ENCODE data around the gene FAM167B.
A peak's percentile ranks its signal among the peaks of the same experiment; 100 is the strongest.
"Not testable (repeated sequence)": the region's sequence is repeated elsewhere in the genome, so short reads cannot be mapped to it uniquely, and the experiment has no call there.

The FAM167B gene

DNA sequence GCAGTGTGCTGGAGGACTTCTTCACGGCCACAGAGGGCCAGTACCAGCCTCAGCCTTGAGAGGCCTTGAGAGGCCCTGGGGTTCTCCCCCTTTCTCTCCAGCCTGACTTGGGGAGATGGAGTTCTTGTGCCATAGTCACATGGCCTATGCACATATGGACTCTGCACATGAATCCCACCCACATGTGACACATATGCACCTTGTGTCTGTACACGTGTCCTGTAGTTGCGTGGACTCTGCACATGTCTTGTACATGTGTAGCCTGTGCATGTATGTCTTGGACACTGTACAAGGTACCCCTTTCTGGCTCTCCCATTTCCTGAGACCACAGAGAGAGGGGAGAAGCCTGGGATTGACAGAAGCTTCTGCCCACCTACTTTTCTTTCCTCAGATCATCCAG, 38.6 kb downstream of the FAM167B start:
- H3K27ac ChIP-seq, result no peak overlapping the region
- TF ChIP-seq, protein P1, sequence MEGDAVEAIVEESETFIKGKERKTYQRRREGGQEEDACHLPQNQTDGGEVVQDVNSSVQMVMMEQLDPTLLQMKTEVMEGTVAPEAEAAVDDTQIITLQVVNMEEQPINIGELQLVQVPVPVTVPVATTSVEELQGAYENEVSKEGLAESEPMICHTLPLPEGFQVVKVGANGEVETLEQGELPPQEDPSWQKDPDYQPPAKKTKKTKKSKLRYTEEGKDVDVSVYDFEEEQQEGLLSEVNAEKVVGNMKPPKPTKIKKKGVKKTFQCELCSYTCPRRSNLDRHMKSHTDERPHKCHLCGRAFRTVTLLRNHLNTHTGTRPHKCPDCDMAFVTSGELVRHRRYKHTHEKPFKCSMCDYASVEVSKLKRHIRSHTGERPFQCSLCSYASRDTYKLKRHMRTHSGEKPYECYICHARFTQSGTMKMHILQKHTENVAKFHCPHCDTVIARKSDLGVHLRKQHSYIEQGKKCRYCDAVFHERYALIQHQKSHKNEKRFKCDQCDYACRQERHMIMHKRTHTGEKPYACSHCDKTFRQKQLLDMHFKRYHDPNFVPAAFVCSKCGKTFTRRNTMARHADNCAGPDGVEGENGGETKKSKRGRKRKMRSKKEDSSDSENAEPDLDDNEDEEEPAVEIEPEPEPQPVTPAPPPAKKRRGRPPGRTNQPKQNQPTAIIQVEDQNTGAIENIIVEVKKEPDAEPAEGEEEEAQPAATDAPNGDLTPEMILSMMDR (conservative IDR thresholded peaks at IDR 0.05), result no peak
- TF ChIP-seq ZFX (IDR thresholded peaks at IDR 0.05), result no peak

DNA sequence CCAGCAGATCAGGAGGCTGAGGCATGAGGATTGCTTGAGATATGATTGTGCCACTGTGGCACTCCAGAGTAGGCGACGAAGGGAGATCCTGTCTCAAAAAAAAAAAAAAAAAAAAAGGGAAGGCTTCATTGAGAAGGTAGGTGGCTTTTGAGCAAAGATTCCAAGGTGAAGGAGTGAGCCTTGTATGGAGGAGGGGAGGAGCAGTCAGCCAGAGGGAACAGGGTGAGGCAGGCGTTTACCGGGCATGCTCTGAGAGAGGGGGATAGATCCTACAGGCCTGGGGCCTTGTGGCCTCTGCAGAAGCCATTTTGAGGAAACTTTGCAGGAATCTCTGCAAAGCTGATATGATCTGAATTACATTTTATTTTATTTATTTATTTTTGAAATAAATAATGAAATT, 39.7 kb downstream of the FAM167B start:
- no peak overlapping the region for H3K27ac ChIP-seq
- TF ChIP-seq, protein P1 (conservative IDR thresholded peaks at IDR 0.05), result no peak

DNA sequence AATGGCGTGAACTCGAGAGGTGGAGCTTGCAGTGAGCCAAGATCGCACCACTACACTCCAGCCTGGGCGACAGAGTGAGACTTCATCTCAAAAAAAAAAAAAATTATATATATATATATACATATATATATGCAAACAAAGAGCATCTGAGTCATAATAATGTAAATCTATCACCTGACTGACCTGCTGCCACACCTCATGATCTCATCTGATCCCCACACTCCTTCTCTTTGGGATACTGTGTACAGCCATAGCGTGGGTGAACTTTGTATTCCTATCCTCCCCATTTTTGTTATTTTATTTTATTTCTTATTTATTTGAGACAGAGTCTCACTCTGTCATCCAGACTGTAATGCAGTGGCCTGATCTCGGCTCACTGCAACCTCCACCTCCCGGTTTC, 42.2 kb downstream of the FAM167B start:
- peak overlapping the region; percentile 95 for H3K27ac ChIP-seq
- no peak for TF ChIP-seq ZFX (IDR thresholded peaks at IDR 0.05)
- TF ChIP-seq, protein P1 (conservative IDR thresholded peaks at IDR 0.05), result no peak

DNA sequence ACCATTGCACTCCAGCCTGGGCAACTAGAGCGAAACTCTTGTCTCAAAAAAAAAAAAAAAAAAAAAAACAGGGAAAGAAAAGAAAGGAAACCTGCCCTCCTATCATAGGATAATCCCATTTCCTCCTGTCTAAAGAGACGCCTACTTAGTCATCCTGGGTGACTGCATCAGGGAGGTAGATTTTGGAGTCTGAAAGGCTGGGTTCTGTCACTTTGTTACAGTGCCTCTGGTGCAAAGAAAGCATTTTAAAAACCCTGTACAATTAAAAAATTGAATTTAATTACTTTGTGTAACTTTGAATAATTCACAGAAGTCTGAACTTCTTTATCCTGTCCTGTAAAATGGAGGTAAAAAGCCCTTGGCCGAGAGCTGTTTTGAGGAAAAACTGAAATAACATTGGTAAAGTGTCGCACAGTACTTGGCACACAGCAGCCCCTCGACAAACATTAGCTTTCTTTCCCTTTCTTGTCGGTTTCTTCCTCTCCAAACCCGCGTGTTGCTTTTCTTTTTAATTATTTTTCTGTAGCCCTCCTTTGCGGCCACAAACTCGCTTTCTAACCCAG, 44.2 kb downstream of the FAM167B start:
- TF ChIP-seq ZFX (IDR thresholded peaks at IDR 0.05), result no peak
- TF ChIP-seq, protein P1 (conservative IDR thresholded peaks at IDR 0.05), result no peak
- peak overlapping the region; percentile 95 for H3K27ac ChIP-seq

DNA sequence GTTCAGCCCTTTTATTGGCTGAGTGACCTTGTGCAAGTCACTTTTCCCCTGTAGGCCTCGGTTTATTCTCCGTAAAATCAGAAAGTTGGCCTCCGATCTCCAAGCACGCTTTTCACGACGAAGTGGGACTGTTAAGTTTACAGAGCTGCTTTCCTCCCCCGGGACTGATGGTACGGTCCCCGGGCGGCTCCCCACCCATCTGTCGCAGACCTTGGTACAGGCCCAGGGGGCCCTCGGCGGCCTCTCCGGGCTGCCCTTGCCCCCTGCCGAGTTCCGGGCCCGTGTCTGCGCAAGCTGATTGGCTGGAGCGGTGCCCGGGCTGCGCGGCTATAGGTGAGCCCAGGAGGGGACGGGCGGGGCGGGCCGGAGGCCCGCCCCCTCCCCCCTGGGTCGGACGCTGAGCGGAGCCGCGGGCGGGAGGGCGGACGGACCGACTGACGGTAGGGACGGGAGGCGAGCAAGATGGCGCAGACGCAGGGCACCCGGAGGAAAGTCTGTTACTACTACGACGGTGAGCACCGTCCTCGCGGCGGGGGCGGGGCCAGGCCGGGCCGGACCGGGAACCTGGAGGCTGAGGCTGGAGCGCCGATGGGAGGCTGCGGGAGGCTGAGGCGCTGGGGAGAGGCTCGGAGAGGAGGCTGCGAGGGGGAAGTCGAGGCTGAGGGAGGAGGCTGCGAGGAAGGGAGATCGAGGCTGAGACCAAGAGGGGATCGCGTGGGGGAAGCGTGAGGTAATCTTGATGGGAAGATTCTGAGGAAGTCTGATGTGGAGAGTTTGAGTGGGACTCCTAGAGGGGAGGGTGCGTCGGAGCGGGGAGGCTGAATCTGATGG, 44.9 kb downstream of the FAM167B start, which contains the start of gene HDAC1:
Gene HDAC1 (plus strand): TSS at position 376 of the 831 bp plus-strand sequence. CDS start 87 bp downstream, at position 463.
- peak within 1 kb of the TSS; percentile 95 for H3K27ac ChIP-seq
- TF ChIP-seq, protein P1 (conservative IDR thresholded peaks at IDR 0.05), result no peak
- TF ChIP-seq ZFX (IDR thresholded peaks at IDR 0.05), result peak; percentile 48; the same call in 1 of the 2 replicates

DNA sequence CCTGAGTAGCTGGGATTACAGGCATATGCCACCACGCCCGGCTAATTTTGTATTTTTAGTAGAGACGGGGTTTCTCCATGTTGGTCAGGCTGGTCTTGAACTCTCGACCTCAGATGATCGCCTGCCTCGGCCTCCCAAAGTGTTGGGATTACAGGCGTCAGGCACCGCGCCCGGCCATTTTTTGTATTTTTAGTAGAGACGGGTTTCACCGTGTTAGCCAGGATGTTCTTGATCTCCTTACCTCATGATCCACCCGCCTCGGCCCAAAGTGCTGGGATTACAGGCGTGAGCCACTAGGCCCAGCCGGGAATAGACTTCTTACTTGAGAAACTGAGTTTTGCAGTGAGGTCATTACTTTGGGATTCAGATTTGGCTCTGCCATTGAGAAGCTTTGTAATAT, 51.2 kb downstream of the FAM167B start:
- not testable (repeated sequence) for H3K27ac ChIP-seq
